Measurements from ENCODE around the gene CSRNP3. TPM values are rescaled to one million over a fixed set of nuclear protein-coding genes. Genes with fewer than 3 reads are reported as not detected.

The CSRNP3 gene
- total RNA-seq, 1 experiment from 2014 or later: 2.7 TPM

GRCh38 chr2:165544897-165545296, 75.4 kb downstream of the CSRNP3 start:
- no peak for DNase-seq (ENCODE audit: low read depth)

GRCh38 chr2:165547900-165548299, 78.4 kb downstream of the CSRNP3 start:
- no peak for DNase-seq (ENCODE audit: low read depth)

- no peak for DNase-seq (ENCODE audit: low read depth)
These were observed 80.1 kb downstream of the CSRNP3 start for GRCh38 chr2:165549619-165550018.

GRCh38 chr2:165558832-165559231, 89.3 kb downstream of the CSRNP3 start:
- no peak for DNase-seq (ENCODE audit: low read depth)

- no peak for DNase-seq (ENCODE audit: low read depth)
These were observed 91.0 kb downstream of the CSRNP3 start for GRCh38 chr2:165560377-165560988.

GRCh38 chr2:165561516-165561915, 92.0 kb downstream of the CSRNP3 start:
- no peak for DNase-seq (ENCODE audit: low read depth)

GRCh38 chr2:165562233-165562632, 92.7 kb downstream of the CSRNP3 start:
- DNase-seq (ENCODE audit: low read depth): no peak

- peak; percentile 4 for DNase-seq (ENCODE audit: low read depth)
These were observed 94.1 kb downstream of the CSRNP3 start for GRCh38 chr2:165563468-165564225.

GRCh38 chr2:165566008-165566407, 96.5 kb downstream of the CSRNP3 start:
- no peak for DNase-seq (ENCODE audit: low read depth)

- no peak for DNase-seq (ENCODE audit: low read depth)
These were observed 97.8 kb downstream of the CSRNP3 start for GRCh38 chr2:165567273-165567672.

- DNase-seq (ENCODE audit: low read depth): no peak
These were observed 98.9 kb downstream of the CSRNP3 start for GRCh38 chr2:165568361-165568760.

GRCh38 chr2:165571477-165571876, 102.0 kb downstream of the CSRNP3 start:
- DNase-seq (ENCODE audit: low read depth): no peak

- DNase-seq (ENCODE audit: low read depth): no peak
These were observed 102.7 kb downstream of the CSRNP3 start for GRCh38 chr2:165572151-165572550.

GRCh38 chr2:165573534-165574461, 104.3 kb downstream of the CSRNP3 start:
- DNase-seq (ENCODE audit: low read depth): peak; percentile 48

GRCh38 chr2:165575044-165575615, 105.6 kb downstream of the CSRNP3 start:
- no peak for DNase-seq (ENCODE audit: low read depth)

GRCh38 chr2:165576409-165577154, 107.1 kb downstream of the CSRNP3 start:
- DNase-seq (ENCODE audit: low read depth): no peak

GRCh38 chr2:165582409-165582808, 112.9 kb downstream of the CSRNP3 start:
- no peak for DNase-seq (ENCODE audit: low read depth)

GRCh38 chr2:165582863-165583506, 113.5 kb downstream of the CSRNP3 start:
- DNase-seq (ENCODE audit: low read depth): no peak

- no peak for DNase-seq (ENCODE audit: low read depth)
These were observed 114.7 kb downstream of the CSRNP3 start for GRCh38 chr2:165584126-165584654.

GRCh38 chr2:165586019-165586418, 116.5 kb downstream of the CSRNP3 start:
- no peak for DNase-seq (ENCODE audit: low read depth)
